A673 (cell line): ENCODE measurements around the gene CMTM4.

Source experiments
- CTCF ChIP-seq: fragments of 300-800, 200-600 bp; sonication (generic); conservative IDR thresholded peaks from 2 replicates; pipeline ENCODE4 v1.5.1; 2017; ENCODE audit warnings: low read depth, mild to moderate bottlenecking, antibody characterized with exemption, low read length, moderate library complexity, mixed read lengths
- EZH2 ChIP-seq: fragments of 200-600 bp; sonication (generic); IDR thresholded peaks from 2 replicates; pipeline ENCODE4 v1.6.1; 2017; ENCODE audit warnings: borderline replicate concordance, low read depth, mild to moderate bottlenecking, mixed read lengths, antibody characterized with exemption, low read length; ENCODE audit not compliant: poor library complexity, severe bottlenecking

- TF ChIP-seq CTCF (no peak), EZH2 (no peak)
Observed at GRCh38 chr16:66601471-66601870, 95.1 kb downstream of the CMTM4 start.
